ENCODE data around the gene IARS1. TPM values are rescaled to one million over a fixed set of nuclear protein-coding genes. Genes with fewer than 3 reads are reported as not detected.

The IARS1 gene
- total and polyA plus RNA-seq, 2 donors (not counting 3 experiments of a cell fraction or from before 2014, with no cell fraction given), result 32.8 to 132 TPM

DNA sequence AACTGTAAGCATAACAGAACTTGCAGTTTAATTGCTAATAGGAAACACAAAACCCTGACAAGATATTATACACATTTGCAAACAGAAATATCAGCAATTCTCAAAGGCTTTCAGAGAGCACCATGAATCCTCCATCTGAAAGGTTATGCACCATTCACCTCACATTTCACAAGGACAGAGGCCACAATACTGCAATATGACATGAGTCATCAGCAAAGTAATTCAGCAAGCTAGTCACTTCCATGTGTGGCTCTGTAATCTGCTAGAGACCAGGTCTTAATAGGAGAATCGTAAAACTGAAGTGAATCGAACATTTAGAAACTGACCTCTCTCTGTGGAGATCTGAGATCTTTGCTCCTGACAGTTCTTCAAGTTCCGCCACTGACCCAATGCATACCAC lies 28.3 kb downstream of the IARS1 start:
- no peaks in the 10 kb centered on the region for H3K27me3 ChIP-seq (ENCODE audit: control insufficient read depth in 2 of 2, insufficient read depth in 2 of 2, low read length in 2 of 2)
- H3K79me2 ChIP-seq (ENCODE audit: control insufficient read depth, insufficient read depth, low read length), result no peaks in the 10 kb centered on the region
- H2AFZ ChIP-seq (ENCODE audit: low read depth, low read length), result no peak overlapping the region
- no peaks in the 10 kb centered on the region for H3K9me3 ChIP-seq (replicated peaks; ENCODE audit: control insufficient read depth, insufficient read depth, low read length)
- intact Hi-C loops (cut with micrococcal nuclease), result no loop called here
- no peak overlapping the region for H3K4me2 ChIP-seq (ENCODE audit: insufficient read depth, low read length)
- H3K27ac ChIP-seq (ENCODE audit: insufficient read depth, low read depth, low read length), result no peak overlapping the region
- DNase-seq (ENCODE audit: low read depth, low spot score) (no peak), FAIRE-seq (no peak)
- dilution Hi-C loops (cut with MboI; ENCODE audit: extremely low pct_ligation_motif_present, low sequenced_read_pairs), result no loop called here
- no peak overlapping the region for H3K4me3 ChIP-seq (replicated peaks in 1 of 3; ENCODE audit: insufficient read depth in 1 of 3, low read depth in 1 of 3, low read length in 3 of 3)
- H4K20me1 ChIP-seq (replicated peaks; ENCODE audit: control insufficient read depth, extremely low read depth, insufficient read depth, low read length), result no peaks in the 10 kb centered on the region
- ChIA-PET POLR2A (no interaction called here), CTCF (interaction anchor here (1.6 kb wide), 1 partner anchor 11 kb away, joined by 5 read pairs; no protein-coding TSS in a partner anchor)
- H3K4me1 ChIP-seq (ENCODE audit: control insufficient read depth, extremely low read depth, insufficient read depth, low read length), result no peaks in the 10 kb centered on the region
- H3K9me1 ChIP-seq (replicated peaks; ENCODE audit: control insufficient read depth, extremely low read depth, insufficient read depth, low read length), result no peaks in the 10 kb centered on the region
- BruUV-seq (replicated peaks), result no TSS peak
- TF ChIP-seq MYC (IDR thresholded peaks at IDR 0.05; ENCODE audit: low read depth, low read length) (no peak), EZH2 (IDR thresholded peaks at IDR 0.05; ENCODE audit: borderline replicate concordance, low read depth, low read length, severe bottlenecking) (no peak)
- H3K9ac ChIP-seq (replicated peaks; ENCODE audit: extremely low read depth, insufficient read depth, low read length), result no peak overlapping the region
- H3K36me3 ChIP-seq (ENCODE audit: control insufficient read depth in 2 of 2, extremely low read depth in 1 of 2, insufficient read depth in 2 of 2, low read length in 2 of 2), result peaks cover 47 to 51% of the 10 kb centered on the region in 2 experiments

DNA sequence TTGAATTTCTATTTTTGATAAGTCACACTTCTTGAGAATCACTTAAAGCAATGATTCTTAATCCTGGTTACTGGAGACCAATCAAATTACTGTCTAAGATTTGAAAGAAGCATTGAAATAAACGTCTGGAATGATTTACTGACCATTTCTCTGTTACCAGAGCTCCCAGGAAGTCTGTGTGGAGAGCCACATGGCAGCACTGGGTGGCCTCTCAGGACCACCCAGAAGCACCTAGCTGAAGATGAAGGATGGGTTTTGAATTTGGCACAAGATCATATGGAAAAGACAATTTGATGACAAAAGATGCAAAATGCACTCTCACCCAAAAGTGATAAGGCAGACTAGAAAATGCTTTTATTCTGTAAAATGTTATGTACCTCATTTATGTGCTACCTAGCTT lies 30.4 kb downstream of the IARS1 start:
- dilution Hi-C loops (cut with MboI; ENCODE audit: extremely low pct_ligation_motif_present, low sequenced_read_pairs) (no loop called here), intact Hi-C loops (cut with micrococcal nuclease) (no loop called here)
- no peaks in the 10 kb centered on the region for H3K9me3 ChIP-seq (replicated peaks; ENCODE audit: control insufficient read depth, insufficient read depth, low read length)
- H3K4me1 ChIP-seq (ENCODE audit: control insufficient read depth, extremely low read depth, insufficient read depth, low read length), result no peaks in the 10 kb centered on the region
- no peak overlapping the region for H3K4me2 ChIP-seq (ENCODE audit: insufficient read depth, low read length)
- BruUV-seq (replicated peaks), result no TSS peak
- no peak overlapping the region for H2AFZ ChIP-seq (ENCODE audit: low read depth, low read length)
- POLR2A ChIA-PET, result no interaction called here
- H3K27me3 ChIP-seq (ENCODE audit: control insufficient read depth in 2 of 2, insufficient read depth in 2 of 2, low read length in 2 of 2), result no peaks in the 10 kb centered on the region
- H3K36me3 ChIP-seq (ENCODE audit: control insufficient read depth in 2 of 2, extremely low read depth in 1 of 2, insufficient read depth in 2 of 2, low read length in 2 of 2), result peaks cover 45 to 50% of the 10 kb centered on the region in 2 experiments
- CTCF ChIA-PET, result interaction anchor here (2.7 kb wide), 1 partner anchor 123 kb away, joined by 9 read pairs; no protein-coding TSS in a partner anchor
- no peaks in the 10 kb centered on the region for H4K20me1 ChIP-seq (replicated peaks; ENCODE audit: control insufficient read depth, extremely low read depth, insufficient read depth, low read length)
- no peaks in the 10 kb centered on the region for H3K9me1 ChIP-seq (replicated peaks; ENCODE audit: control insufficient read depth, extremely low read depth, insufficient read depth, low read length)
- no peaks in the 10 kb centered on the region for H3K79me2 ChIP-seq (ENCODE audit: control insufficient read depth, insufficient read depth, low read length)
- TF ChIP-seq GATA2 (IDR thresholded peaks at IDR 0.05; ENCODE audit: insufficient read depth, insufficient read length, low read depth, low read length) (no peak), POLR2A (IDR thresholded peaks at IDR 0.05; ENCODE audit: low read depth, low read length) (no peak), EZH2 (IDR thresholded peaks at IDR 0.05; ENCODE audit: borderline replicate concordance, low read depth, low read length, severe bottlenecking) (no peak), JUN (IDR thresholded peaks at IDR 0.05; ENCODE audit: borderline replicate concordance, insufficient read depth, insufficient read length, low read depth) (no peak), POLR2AphosphoS5 (IDR thresholded peaks at IDR 0.05; ENCODE audit: insufficient read depth, low read depth, low read length) (no peak)
- TF ChIP-seq, protein P1, sequence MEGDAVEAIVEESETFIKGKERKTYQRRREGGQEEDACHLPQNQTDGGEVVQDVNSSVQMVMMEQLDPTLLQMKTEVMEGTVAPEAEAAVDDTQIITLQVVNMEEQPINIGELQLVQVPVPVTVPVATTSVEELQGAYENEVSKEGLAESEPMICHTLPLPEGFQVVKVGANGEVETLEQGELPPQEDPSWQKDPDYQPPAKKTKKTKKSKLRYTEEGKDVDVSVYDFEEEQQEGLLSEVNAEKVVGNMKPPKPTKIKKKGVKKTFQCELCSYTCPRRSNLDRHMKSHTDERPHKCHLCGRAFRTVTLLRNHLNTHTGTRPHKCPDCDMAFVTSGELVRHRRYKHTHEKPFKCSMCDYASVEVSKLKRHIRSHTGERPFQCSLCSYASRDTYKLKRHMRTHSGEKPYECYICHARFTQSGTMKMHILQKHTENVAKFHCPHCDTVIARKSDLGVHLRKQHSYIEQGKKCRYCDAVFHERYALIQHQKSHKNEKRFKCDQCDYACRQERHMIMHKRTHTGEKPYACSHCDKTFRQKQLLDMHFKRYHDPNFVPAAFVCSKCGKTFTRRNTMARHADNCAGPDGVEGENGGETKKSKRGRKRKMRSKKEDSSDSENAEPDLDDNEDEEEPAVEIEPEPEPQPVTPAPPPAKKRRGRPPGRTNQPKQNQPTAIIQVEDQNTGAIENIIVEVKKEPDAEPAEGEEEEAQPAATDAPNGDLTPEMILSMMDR (IDR thresholded peaks at IDR 0.05; ENCODE audit: extremely low read depth in 1 of 2, insufficient read depth in 1 of 2, low read depth in 1 of 2, low read length in 2 of 2), result no peak
- H3K27ac ChIP-seq (ENCODE audit: insufficient read depth, low read depth, low read length), result no peak overlapping the region
- DNase-seq (ENCODE audit: low read depth, low spot score) (no peak), FAIRE-seq (no peak)
- no peak overlapping the region for H3K9ac ChIP-seq (replicated peaks; ENCODE audit: extremely low read depth, insufficient read depth, low read length)
- H3K4me3 ChIP-seq (replicated peaks in 1 of 3; ENCODE audit: insufficient read depth in 1 of 3, low read depth in 1 of 3, low read length in 3 of 3), result no peak overlapping the region
